ENCODE data around the gene KDM7A.
"Not testable (repeated sequence)": the region's sequence is repeated elsewhere in the genome, so short reads cannot be mapped to it uniquely, and the experiment has no call there.

KDM7A gene

DNA sequence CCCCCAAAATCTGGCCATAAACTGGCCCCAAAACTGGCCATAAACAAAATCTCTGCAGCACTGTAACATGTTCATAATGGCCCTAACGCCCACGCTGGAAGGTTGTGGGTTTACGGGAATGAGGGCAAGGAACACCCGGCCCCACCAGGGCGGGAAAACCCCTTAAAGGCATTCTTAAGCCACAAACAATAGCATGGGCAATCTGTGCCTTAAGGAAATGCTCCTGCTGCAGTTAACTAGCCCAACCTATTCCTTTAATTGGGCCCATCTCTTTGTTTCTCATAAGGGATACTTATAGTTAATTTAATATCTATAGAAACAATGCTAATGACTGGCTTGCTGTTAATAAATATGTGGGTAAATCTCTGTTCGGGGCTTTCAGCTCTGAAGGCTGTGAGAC is 26.2 kb upstream of the KDM7A start:
- not testable (repeated sequence) for DNase-seq (ENCODE audit: low spot score)

DNA sequence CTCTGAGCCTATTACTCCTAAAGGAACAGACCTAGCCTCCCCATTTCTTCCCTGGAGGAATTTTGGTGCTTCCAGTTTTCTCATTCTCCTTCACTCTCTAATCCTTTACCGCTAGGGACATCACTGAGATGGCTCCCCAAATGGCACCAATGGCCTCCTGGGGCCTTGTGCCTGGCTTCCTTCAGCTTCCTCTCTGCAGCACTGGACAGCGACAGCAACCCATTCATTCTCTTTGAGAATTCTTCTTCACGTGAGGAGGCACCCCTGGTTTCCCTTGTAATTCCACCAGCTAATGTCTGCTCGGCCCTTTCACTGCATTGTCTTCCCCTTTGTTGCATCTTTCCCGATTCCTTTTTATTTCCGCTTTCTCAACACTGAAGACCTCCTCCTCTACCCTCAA is 24.6 kb upstream of the KDM7A start:
- DNase-seq (ENCODE audit: low spot score), result no peak

DNA sequence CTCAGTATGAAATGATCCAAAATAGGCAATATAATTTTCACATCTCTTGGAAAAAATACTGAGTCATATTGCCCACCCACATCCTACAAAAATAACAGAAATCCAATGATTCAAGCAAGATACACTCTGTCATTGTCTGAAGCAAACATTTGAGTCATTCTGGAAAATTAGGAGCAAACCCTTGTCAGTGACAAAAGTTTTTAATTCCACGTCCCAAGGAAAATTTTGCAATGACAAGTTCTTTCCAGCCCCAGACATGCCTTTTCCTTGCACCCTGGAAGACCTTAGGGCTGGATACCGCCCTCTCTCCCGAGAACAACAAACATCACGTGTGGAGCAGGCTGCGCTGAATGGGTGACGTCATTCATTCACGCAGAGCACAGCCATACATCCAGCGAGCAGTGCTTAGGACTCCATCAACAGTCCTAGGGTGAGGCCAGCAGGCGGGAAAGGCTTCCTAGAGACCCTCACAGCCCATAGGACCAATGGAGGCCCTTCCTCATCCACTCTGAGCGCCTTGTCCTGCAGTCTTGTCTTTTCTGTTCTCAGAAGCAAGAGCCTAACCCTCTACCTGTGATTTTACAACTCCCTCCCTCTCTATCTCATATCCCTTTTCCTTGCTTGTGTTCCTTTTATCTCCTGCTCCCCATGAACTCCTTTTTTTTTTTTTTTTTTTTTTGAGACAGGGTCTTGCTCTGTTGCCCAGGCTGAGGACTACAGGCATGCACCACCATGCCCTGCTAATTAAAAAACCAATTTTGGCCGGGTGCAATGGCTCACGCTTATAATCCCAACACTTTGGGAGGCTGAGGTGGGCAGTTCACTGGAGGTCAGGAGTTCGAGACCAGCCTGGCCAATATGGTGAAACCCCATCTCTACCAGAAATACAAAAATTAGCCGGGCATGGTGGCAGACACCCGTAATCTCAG is 23.5 kb upstream of the KDM7A start:
- no peak for DNase-seq (ENCODE audit: low spot score)

DNA sequence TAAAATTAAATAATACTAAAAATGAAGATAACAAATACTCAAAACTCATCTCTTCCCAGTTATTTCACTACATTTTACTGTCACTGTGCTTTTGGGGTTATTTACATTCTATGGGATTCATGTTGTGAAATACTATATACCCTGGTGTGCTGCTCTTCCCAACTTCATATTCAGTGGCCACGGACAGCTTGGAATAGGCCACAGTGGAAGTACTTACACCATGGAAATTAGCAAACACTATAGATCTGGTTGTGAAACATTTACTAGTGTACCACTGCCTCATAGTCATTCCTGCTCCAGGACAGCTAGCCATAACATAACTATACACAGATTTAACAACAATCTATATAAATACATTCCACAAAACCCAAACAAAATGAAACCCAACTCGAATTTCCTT is 21.2 kb upstream of the KDM7A start:
- no peak for DNase-seq (ENCODE audit: low spot score)

DNA sequence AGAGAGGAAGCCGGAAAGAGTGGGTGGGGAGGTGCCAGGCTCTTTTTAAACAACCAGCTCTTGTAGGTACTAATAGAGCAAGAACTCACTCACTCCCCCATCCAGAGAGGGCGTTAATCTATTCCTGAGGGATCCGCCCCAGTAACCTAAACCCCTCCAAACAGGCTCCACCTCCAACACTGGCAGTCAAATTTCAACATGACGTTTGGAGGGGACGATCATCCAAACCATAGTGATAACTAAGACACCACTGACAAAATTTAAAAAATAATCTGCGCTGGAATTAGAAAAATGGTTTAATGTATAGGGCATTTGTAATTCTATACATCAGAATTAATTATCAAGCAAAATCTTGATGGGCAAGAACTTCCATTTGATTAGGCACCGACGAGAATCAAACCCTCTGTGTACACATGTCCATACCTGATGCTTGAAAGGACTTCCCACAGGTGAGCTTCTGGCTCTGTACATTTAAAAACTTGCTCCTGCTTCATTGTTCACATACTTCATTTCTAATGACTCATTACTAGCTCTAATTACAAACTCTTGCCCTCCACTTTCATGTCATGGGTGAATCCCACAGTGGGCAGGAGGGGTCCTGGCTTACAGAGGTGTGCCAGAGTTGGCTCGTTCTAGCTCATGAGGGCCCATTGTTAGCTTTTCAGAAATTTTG is 20.6 kb upstream of the KDM7A start:
- no peak for DNase-seq (ENCODE audit: low spot score)

DNA sequence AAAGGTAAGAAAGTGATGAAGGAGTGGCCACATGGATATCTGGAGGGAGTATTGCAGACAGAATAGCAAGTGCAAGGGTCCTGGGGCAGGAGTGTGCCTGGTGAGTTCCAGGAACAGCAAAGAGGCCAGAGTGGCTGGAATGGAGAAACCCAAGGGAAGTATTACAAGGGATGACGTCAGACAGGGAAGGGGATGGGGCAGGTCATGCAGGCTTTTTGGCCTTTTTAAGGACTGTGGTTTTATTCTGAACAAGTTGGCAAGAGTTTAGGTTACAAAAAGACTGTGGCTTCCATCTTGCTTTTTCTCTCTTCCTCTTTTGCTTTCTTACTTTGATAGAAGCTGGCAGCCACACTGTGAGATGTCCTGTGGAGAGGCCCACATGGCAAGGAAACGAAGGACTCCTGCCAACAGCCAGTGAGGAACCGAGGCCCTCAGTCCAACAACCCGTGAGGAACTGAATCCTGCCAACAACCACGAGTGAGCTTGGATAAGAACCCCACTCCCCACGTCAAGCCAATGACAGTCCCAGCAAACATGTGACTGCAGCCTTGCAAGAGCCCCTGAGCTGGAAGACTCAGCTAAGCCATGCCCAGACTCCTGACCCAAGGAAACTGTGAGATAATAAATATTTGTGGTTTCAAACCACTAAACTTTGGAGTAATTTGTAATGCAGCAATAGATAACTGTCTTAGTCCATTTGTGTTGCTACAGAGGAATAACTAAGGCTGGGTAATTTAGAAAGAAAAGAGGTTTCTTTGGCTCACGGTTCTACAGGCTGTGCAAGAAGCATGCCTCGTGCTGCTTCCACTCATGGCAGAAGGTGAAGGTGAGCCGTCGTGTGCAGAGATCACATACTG is 19.8 kb upstream of the KDM7A start:
- no peak for DNase-seq (ENCODE audit: low spot score)

DNA sequence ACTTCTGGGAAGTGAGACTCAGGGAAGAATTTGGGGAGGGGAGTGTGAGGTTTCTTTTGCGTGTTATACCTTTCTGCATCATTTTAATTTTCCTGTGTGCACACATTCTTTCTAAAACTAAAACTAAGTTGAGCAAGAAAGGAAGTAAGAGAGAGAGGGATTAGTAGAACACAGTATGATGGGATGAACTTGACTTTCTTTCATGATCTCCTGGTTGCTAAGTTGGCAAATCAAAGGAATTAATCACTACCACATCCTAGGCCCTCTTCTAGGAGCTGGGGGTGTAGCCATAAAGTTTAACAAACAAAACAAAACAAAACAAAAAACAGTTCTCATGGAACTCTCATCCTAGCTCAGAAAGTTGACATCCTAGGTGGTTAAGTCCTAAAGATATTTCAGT is 19.1 kb upstream of the KDM7A start:
- DNase-seq (ENCODE audit: low spot score), result no peak

DNA sequence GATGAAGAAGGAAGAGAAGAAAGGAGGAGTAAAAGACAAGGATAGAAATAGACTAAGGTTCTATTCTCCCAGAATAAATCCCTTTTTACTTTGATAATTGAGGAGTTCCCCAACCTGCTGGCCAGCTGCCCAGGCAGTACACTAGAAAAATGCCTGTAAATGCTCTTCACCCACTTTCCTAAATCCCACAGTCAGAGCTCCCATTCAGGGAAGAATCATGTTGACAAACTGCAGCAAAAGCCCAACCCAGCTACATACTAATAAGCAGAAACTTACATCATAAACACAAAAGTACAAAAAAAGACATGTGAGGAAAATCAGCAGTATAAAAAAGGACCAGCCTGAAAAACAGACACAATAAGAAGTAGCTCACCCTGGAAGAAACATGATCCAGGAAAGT is 15.8 kb upstream of the KDM7A start:
- DNase-seq (ENCODE audit: low spot score), result no peak

DNA sequence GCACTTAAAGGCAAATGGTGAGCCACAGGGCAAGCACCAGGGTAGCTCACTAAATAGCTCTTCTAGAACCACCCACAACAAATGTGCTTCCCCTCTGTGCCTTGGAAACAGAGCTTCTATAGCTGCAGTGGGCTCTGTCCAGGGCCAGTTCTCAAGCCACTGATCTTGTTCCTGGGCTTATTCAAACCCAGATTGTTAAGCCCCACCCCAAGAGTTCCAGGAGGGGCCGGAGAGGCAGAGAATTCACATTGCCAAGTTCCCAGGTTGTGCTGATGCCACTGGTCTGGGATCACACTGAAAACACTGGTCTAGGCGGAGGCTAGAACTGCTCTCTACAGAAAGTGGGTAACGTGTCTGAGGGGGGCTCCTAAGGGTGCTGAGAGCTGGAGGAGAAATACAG is 15.4 kb upstream of the KDM7A start:
- DNase-seq (ENCODE audit: low spot score), result no peak

DNA sequence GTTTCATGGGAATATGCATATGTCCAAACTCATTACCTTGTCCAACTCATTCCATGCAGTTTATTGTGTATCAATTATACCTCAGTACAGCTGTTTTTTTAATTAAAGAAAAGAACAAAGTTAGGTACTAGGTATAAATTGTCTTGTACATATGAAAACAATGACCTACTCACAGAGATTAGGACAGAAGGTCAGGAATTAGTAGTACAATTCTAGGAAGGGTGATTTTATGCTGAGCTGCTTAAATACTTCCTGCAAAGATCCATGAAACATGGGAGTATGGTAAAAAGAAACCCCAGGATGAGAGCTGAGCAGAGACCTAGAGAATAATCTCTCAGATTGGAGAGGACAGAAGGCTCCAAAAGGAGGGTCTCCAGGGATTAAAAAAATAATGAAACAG is 13.8 kb upstream of the KDM7A start:
- no peak for DNase-seq (ENCODE audit: low spot score)

DNA sequence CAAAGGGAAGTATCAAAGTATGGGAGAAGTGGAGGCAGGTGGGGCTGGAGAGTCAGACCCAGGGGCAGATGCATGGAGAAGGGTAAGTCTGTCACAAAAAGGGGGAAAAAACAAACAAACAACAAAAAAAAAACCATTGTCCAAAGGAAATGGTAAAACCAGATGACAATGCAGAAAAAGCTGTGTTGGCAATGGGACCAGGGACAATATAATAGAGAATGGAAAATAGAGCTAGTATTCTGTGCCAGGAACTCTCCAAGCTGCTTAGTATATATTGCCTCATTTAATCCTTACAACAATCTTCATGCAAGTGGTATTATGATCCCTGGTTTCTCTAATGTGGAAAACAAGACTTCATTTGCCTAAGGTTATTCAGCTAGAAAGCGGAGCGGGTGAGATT is 13.1 kb upstream of the KDM7A start:
- DNase-seq (ENCODE audit: low spot score), result no peak

DNA sequence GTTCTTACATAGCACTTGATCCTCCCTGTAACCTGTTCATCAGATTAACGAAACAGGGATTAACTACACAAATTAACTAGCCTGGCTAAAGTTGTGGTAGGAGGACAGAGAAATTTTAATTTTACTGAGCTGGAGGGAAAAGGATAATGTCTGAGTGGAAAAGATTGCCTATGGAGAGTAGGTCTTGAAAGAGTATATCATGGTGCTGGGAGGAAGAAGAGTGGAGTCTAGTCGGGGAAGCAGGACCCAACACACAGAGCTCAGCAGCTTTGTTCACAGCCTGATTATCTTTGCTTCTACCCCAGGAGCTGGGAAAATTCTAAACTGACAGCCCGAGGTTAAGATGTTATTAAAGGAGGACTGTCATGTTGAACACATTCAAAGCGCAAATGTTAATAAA is 6.1 kb upstream of the KDM7A start:
- DNase-seq (ENCODE audit: low spot score), result no peak

DNA sequence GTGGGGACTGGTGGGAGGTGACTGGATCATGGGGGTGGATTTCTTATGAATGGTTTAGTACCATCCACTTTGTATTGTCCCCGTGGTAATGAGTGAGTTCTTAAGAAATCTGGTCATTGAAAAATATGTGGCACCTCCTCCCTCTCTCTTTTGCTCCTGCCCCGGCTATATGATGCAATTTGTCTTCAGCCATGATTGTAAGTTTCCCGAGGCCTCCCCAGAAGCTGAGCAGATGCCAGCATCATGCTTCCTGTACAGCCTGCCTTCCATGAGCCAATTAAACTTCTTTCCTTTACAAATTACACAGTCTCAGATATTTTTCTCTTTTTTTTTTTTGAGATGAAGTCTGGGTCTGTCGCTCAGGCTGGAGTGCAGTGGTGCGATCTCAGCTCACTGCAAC is 2.6 kb upstream of the KDM7A start:
- no peak for DNase-seq (ENCODE audit: low spot score)

DNA sequence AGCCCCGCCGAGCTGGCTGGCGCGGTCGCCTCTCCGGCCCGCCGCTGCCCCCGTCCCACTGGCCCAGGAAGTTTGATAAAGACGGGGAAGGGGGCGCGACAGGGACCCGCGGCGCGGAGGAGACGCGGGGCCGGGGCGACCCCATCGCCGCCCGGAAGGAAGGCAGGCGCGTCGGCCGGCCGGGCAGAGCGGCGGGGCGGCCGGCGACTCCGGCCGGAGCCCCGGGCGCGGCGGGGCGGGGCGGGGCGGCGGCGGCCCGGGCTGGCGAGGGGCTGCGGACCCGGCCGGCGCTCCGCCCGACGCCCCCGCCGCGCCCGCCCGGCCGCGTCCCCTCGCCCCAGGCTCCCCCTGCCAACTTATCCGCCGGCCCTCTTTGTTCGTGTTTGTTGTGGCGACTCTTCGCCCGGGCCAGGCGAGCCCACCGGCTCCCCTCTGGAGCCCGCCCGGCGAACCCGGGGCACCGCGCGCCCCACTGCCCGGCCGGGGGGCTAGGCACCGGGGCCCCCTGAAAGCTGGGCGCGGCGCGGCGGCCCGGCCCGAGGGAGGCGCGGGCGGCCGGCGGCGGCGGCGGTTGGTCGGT is 571 bp downstream of the KDM7A start:
- peak; percentile 64 for DNase-seq (ENCODE audit: low spot score)

DNA sequence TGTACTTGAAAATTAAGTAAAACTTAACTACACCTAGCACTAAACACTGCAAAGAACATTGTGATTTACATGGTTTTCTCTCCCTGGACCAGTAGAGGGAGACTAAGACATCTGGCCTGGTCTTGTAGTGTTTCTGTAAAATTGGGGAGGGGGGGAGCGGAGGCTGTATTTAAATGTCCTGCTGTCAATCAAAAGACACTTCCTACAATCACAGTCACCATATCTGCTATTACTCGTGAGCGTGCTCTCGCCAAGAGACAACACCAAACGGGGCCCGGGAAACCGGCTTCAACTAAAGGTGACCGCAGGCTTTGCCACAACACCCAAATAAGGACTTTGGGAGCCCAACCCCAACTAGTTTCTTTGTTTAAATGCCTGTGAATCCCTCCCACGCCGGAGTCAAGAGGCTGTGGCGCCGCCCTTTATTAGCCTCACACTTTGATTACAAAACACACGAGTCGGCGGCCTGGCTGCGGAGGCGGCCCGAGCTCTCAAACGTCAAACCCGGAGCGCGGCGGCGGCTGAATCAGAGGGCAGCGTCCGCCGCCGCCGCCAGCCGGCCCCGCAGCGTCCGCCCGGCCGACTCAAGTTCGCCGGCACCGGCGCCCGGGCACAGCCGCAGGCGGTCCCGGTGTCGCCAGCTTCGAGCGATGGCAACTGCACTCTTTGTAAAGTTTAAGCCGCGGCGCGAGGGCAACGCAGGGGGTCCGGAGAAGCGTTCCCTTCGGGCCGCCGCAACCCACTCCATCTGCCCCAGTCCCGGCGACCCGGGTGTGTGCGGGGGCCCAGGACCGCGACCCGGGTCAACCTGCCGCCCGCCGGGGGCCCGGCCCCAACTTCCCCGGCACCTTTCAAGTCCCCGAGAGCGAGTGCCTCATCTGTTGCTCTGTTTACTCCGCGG is 1.3 kb downstream of the KDM7A start:
- DNase-seq (ENCODE audit: low spot score), result peak; percentile 76

DNA sequence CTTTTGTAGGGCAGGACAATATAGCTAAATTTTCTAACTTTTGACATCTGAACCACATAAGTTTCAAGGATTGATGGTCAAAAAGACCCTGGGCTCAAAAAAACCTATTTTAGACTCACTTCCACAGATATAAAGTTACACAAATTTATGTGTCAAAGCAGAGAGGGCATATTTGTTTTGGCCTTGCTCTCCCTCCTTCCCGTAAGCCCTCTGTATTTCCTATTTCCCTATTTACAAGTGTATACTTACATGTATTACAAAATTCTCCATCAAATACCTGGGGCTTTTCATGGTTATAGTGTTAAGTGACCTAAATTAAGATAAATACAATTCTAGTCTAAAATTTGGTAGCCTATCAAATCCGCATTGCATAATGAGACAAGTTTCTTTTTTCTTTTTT is 2.6 kb downstream of the KDM7A start:
- no peak for DNase-seq (ENCODE audit: low spot score)

DNA sequence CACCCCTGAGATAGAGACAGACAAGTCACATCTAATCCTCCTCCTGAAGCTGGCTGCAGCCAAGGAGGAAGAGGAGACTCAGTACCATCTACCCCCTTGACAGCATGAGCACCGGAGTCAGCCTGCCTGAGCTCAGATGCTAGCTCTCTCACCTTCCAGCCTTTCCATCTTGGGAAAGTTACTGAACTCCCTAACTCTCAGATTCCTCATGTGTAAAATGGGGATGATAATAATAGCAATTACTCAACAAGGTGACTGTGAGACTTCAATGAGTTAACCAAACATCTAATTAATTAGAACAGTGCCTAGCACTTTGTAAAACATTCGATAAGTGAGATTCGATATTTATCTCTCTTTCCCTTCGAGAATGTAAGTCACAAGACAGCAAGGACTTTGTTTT is 6.4 kb downstream of the KDM7A start:
- no peak for DNase-seq (ENCODE audit: low spot score)

DNA sequence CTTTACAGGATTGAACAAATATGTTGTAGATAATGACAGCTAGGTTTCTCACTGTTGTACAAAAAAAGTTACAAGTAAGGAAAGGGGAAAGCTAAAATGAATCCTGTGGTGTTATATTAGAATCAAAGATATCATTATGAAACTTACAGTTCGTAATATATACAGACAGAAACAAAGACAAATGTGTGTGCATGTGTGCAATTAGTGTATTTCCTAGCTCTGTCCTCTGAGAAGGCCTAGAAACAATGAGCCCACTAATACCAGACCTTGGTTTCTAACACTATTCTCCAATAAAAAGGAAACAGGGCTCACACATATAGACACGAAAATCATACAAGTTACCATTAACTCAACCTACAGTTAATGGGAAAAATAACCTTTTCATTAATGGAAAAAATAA is 8.0 kb downstream of the KDM7A start:
- DNase-seq (ENCODE audit: low spot score), result no peak

DNA sequence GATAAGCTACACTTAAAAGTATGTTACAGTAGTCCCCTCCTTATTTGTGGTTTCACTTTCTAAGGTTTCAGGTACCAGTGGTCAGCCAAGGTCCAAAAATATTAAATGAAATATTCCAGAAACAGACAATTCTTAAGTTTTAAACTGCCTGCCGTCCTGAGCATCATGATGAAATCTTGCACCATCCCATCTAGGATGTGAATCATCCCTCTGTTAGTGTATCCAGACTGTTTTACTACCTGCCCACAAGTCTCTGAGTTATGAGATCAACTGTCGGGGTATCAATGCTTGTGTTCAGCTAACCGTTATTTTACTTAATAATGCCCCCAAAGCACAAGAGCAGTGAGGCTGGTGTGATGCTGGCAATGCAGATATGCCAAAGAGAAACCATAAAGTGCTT is 11.4 kb downstream of the KDM7A start:
- DNase-seq (ENCODE audit: low spot score), result no peak

DNA sequence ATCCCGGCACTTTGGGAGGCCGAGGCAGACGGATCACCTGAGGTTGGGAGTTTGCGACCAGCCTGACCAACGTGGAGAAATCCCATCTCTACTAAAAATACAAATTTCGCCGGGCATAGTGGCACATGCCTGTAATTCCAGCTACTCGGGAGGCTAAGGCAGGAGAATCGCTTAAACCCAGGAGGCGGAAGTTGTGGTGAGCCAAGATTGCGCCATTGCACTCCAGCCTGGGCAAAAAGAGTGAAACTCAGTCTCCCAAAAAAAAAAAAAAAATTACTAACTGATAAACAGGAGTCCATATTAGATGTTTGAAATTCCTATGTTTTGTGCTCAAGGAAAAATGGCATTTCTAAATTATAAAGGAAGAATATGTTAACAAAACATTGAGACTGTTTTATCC is 14.7 kb downstream of the KDM7A start:
- DNase-seq (ENCODE audit: low spot score), result not testable (repeated sequence)

DNA sequence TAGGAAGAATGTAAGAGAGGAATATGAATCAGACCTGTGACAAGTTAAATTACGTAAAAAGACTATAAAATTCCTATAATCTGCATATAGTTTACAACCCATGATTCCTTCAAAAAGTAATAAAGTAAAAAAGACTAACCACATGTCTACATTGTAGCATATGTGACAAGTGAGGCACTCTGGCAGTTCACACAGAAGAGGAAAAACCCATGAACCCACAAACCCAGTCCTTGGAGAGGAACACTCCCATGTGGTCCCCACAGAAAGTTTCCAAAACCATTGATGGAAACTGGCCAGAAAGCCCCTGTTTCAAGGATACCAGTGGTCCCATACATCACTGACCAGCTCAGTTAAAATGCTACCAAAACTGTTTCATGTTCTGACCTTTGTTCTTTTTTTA is 15.7 kb downstream of the KDM7A start:
- no peak for DNase-seq (ENCODE audit: low spot score)

All from D341Med (cell line).